Measurements from ENCODE around the gene CD2AP. TPM values are rescaled to one million over a fixed set of nuclear protein-coding genes. Genes with fewer than 3 reads are reported as not detected.
A peak's percentile ranks its signal among the peaks of the same experiment; 100 is the strongest.

CD2AP gene
- polyA plus RNA-seq, 1 experiment = 12.5 TPM

DNA sequence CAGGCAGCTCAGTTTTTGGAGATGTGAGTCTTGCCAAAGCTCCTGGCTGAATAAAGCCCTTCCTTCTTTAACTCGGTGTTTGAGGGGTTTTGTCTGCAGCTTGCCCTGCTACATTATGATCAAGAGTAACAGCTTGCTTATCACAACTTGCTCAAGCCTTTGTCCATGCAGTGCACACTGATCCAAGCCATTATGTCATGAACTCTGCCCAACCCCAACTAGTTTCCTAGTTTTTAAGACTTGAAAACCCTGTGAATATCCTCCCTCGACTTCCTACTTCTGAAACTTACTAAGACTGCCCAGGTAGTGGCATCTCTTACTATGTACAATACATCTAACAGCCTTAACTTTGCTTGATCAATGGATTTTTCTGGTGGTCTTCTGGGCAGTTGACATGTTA, 170.4 kb downstream of the CD2AP start:
- Histone ChIP-seq H3K27me3 (ENCODE audit: control insufficient read depth, insufficient read depth, low read length) (no peaks in the 10 kb centered on the region), H3K9me3 (ENCODE audit: control insufficient read depth, insufficient read depth, low read length) (no peaks in the 10 kb centered on the region), H3K27ac (ENCODE audit: low read depth, low read length) (no peak overlapping the region), H3K4me3 (ENCODE audit: low read depth, low read length) (no peak overlapping the region)
- no peak for DNase-seq (ENCODE audit: low read depth, low spot score)
- POLR2A ChIA-PET = no interaction called here
- CTCF ChIA-PET = no interaction called here
- TF ChIP-seq CTCF (IDR thresholded peaks at IDR 0.05; ENCODE audit: low read depth, low read length) = no peak

GRCh38 chr6:47650553-47651432, 173.2 kb downstream of the CD2AP start:
- H3K27me3 ChIP-seq (ENCODE audit: control insufficient read depth, insufficient read depth, low read length) = no peaks in the 10 kb centered on the region
- TF ChIP-seq CTCF (IDR thresholded peaks at IDR 0.05; ENCODE audit: low read depth, low read length) = no peak
- no peak overlapping the region for H3K4me3 ChIP-seq (ENCODE audit: low read depth, low read length)
- no peak overlapping the region for H3K27ac ChIP-seq (ENCODE audit: low read depth, low read length)
- ChIA-PET POLR2A (no interaction called here), CTCF (interaction anchor here (2.6 kb wide), 1 partner anchor 19 kb away, joined by 14 read pairs; no protein-coding TSS in a partner anchor)
- H3K9me3 ChIP-seq (ENCODE audit: control insufficient read depth, insufficient read depth, low read length) = no peaks in the 10 kb centered on the region
- DNase-seq (ENCODE audit: low read depth, low spot score) = no peak

DNA sequence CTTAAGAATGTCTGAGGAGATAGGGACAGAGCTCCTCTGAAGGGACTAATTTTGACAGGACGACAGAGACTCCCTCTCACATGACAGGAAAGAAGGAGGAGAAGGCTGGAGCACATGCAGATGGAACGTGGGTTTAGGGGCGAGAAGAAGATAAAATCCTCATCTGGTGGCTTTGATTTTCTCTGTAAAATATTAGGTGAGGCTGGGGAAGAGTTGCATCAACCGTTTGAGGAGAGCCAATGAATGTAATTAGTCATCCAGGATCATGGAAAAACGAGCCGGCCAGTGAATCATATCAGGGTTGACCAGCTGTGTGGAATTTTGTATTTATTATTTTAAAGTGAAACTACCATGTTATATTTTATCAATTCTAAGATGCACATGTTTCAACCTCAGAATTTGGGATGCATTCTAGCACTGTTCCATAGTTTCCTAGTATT, 173.9 kb downstream of the CD2AP start:
- ChIA-PET CTCF (interaction anchor here (1.4 to 2.6 kb wide), 2 partner anchors 20 to 136 kb away, joined by 4 to 14 read pairs; no protein-coding TSS in a partner anchor), POLR2A (no interaction called here)
- H3K27ac ChIP-seq (ENCODE audit: low read depth, low read length) = no peak overlapping the region
- no peak overlapping the region for H3K4me3 ChIP-seq (ENCODE audit: low read depth, low read length)
- peaks cover 3% of the 10 kb centered on the region for H3K27me3 ChIP-seq (ENCODE audit: control insufficient read depth, insufficient read depth, low read length)
- no peak for TF ChIP-seq CTCF (IDR thresholded peaks at IDR 0.05; ENCODE audit: low read depth, low read length)
- peak; percentile 16 for DNase-seq (ENCODE audit: low read depth, low spot score)
- H3K9me3 ChIP-seq (ENCODE audit: control insufficient read depth, insufficient read depth, low read length) = no peaks in the 10 kb centered on the region

GRCh38 chr6:47653706-47654105, 176.1 kb downstream of the CD2AP start:
- no peak overlapping the region for H3K27ac ChIP-seq (ENCODE audit: low read depth, low read length)
- POLR2A ChIA-PET = no interaction called here
- CTCF ChIA-PET = no interaction called here
- DNase-seq (ENCODE audit: low read depth, low spot score) = no peak
- H3K4me3 ChIP-seq (ENCODE audit: low read depth, low read length) = no peak overlapping the region
- H3K9me3 ChIP-seq (ENCODE audit: control insufficient read depth, insufficient read depth, low read length) = no peaks in the 10 kb centered on the region
- H3K27me3 ChIP-seq (ENCODE audit: control insufficient read depth, insufficient read depth, low read length) = peaks cover 3% of the 10 kb centered on the region
- no peak for TF ChIP-seq CTCF (IDR thresholded peaks at IDR 0.05; ENCODE audit: low read depth, low read length)

DNA sequence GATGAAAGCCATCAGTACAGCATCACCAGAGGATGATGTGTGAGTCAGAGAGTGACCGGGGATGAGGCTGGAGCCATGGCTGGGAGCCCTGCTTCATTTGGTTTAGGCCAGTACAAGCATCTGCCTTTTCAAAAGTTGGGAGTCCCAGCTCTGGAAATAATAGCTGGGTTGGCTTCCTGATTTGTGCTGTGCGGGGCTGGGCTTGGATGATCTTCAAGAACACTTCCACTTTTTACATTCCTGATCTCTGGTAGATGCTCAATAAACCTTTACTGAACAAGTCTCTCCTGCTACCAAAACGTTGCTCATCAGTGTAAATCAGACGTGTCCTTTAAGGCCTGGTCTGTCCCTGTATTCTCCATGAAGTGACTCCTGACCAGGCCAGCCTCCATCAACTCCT, 176.7 kb downstream of the CD2AP start:
- ChIA-PET CTCF (no interaction called here), POLR2A (no interaction called here)
- Histone ChIP-seq H3K27ac (ENCODE audit: low read depth, low read length) (no peak overlapping the region), H3K9me3 (ENCODE audit: control insufficient read depth, insufficient read depth, low read length) (no peaks in the 10 kb centered on the region), H3K4me3 (ENCODE audit: low read depth, low read length) (no peak overlapping the region), H3K27me3 (ENCODE audit: control insufficient read depth, insufficient read depth, low read length) (peaks cover 3% of the 10 kb centered on the region)
- DNase-seq (ENCODE audit: low read depth, low spot score) = no peak
- TF ChIP-seq CTCF (IDR thresholded peaks at IDR 0.05; ENCODE audit: low read depth, low read length) = no peak
